GM23248 (cell line): Measurements from ENCODE around the gene GALT. TPM values are rescaled to one million over a fixed set of nuclear protein-coding genes. Genes with fewer than 3 reads are reported as not detected.
"Not testable (repeated sequence)": the region's sequence is repeated elsewhere in the genome, so short reads cannot be mapped to it uniquely, and the experiment has no call there.

Source experiments
- DNase-seq: peaks from one replicate; pipeline ENCODE4 v3.0.0-alpha.2; 2015
- H2AFZ ChIP-seq: fragments of 200-600 bp; sonication (generic); 2 replicates; pipeline ENCODE4 v1.6.1; 2016; ENCODE audit warnings: antibody characterized with exemption
- H3F3A ChIP-seq: fragments of 200-600 bp; sonication (generic); 2 replicates; pipeline ENCODE4 v1.6.1; 2016; ENCODE audit warnings: mild to moderate bottlenecking, antibody characterized with exemption, mixed run types; ENCODE audit not compliant: insufficient read depth
- H3K27ac ChIP-seq: fragments of 200-600 bp; sonication (generic); 2 replicates; pipeline ENCODE4 v1.5.1; 2016; ENCODE audit warnings: mild to moderate bottlenecking
- H3K27me3 ChIP-seq: fragments of 200-600 bp; sonication (generic); replicated peaks from 2 replicates; pipeline ENCODE4 v1.6.1; 2016; ENCODE audit warnings: mild to moderate bottlenecking; ENCODE audit not compliant: insufficient read depth
- H3K36me3 ChIP-seq: fragments of 200-600 bp; sonication (generic); 2 replicates; pipeline ENCODE4 v1.6.1; 2016; ENCODE audit warnings: low read depth, mild to moderate bottlenecking
- H3K4me1 ChIP-seq: fragments of 200-600 bp; sonication (generic); 2 replicates; pipeline ENCODE4 v1.6.1; 2016; ENCODE audit warnings: mild to moderate bottlenecking; ENCODE audit not compliant: insufficient read depth
- H3K4me2 ChIP-seq: fragments of 200-600 bp; sonication (generic); one replicate; pipeline ENCODE4 v1.6.1; 2016; ENCODE audit warnings: mild to moderate bottlenecking; ENCODE audit not compliant: unreplicated experiment
- H3K4me3 ChIP-seq: fragments of 200-600 bp; sonication (generic); 2 replicates; pipeline ENCODE4 v1.5.1; 2016; ENCODE audit warnings: mild to moderate bottlenecking
- H3K79me2 ChIP-seq: fragments of 200-600 bp; sonication (generic); 2 replicates; pipeline ENCODE4 v1.6.1; 2016; ENCODE audit warnings: mild to moderate bottlenecking; ENCODE audit not compliant: insufficient read depth
- H3K9ac ChIP-seq: fragments of 200-600 bp; sonication (generic); 2 replicates; pipeline ENCODE4 v1.6.1; 2016; ENCODE audit warnings: mild to moderate bottlenecking
- H3K9me2 ChIP-seq: fragments of 200-600 bp; sonication (generic); 2 replicates; pipeline ENCODE4 v1.6.1; 2016; ENCODE audit warnings: mixed run types, mild to moderate bottlenecking, moderate library complexity; ENCODE audit not compliant: insufficient read depth
- H3K9me3 ChIP-seq: fragments of 200-600 bp; sonication (generic); one replicate; pipeline ENCODE4 v1.6.1; 2017; ENCODE audit warnings: low read depth
- H4K20me1 ChIP-seq: fragments of 200-600 bp; sonication (generic); 2 replicates; pipeline ENCODE4 v1.6.0; 2016; ENCODE audit not compliant: insufficient read depth
- EZH2 ChIP-seq: fragments of 200-600 bp; sonication (generic); IDR thresholded peaks from 2 replicates; pipeline ENCODE4 v1.6.1; 2018; ENCODE audit warnings: antibody characterized with exemption, mild to moderate bottlenecking; ENCODE audit not compliant: insufficient read depth, poor library complexity, severe bottlenecking
- EZH2phosphoT487 ChIP-seq: fragments of 200-600 bp; sonication (generic); IDR thresholded peaks from 2 replicates; pipeline ENCODE4 v1.6.1; 2018; ENCODE audit warnings: antibody characterized with exemption, moderate library complexity, mild to moderate bottlenecking, low read depth; ENCODE audit not compliant: insufficient read depth
- WGBS, 2 experiments: methylation state at CpG; one replicate each; pipeline ENCODE4 v1.1.6; 2015 to 2017; ENCODE audit warnings: low lambda C conversion rate in 2 of 2, low coverage in 1 of 2; ENCODE audit errors: missing lambda C conversion rate in 2 of 2; 5-methylcytosine and 5-hydroxymethylcytosine counted together
- in situ Hi-C: fragments of 300-500 bp; cut with MboI; formaldehyde crosslinking; loops from 2 replicates; pipeline ENCODE4 v1.15.0; 2020
- polyA plus RNA-seq: library from polyadenylated mRNA; unstranded; fragments of >200 nt; fragmentation: Nextera tagmentation; extraction: Ambion mirVana; gene quantifications from 2 replicates; pipeline ENCODE4 v1.2.1, GENCODE V29; 2016
- total RNA-seq: library from RNA; depleted of rRNA; stranded (reverse); fragments of >200 nt; shearing (Covaris generic); gene quantifications from 2 replicates; pipeline ENCODE4 v1.2.3, GENCODE V29; 2014

The GALT gene
- total and polyA plus RNA-seq, 2 experiments from 2014 or later = 25.5 to 29.1 TPM

- Histone ChIP-seq H3K36me3 (no peaks in the 10 kb centered on the region), H3K9me2 (no peaks in the 10 kb centered on the region), H3F3A (no peaks in the 10 kb centered on the region), H3K79me2 (peaks cover 23% of the 10 kb centered on the region), H3K4me1 (peaks cover 9% of the 10 kb centered on the region), H3K27me3 (no peaks in the 10 kb centered on the region), H4K20me1 (no peaks in the 10 kb centered on the region), H3K27ac (peak within 1 kb of the TSS; percentile 48), H3K9ac (peak within 1 kb of the TSS; percentile 85), H3K4me2 (peak within 1 kb of the TSS; percentile 88), H2AFZ (peak within 1 kb of the TSS; percentile 93), H3K4me3 (peak within 1 kb of the TSS; percentile 79), H3K9me3 (no peaks in the 10 kb centered on the region)
- in situ Hi-C loops = no loop called here
- 1% methylated on average over 57 to 68 of the region's 74 CpGs for WGBS, 2 experiments
- DNase-seq = peak; percentile 96
- no peak for TF ChIP-seq EZH2
- no peak for TF ChIP-seq EZH2phosphoT487
These were observed 8.9 kb upstream of the GALT start, which contains the start of gene SIGMAR1 for GRCh38 chr9:34637356-34638137. TSS of gene SIGMAR1 (minus strand) at chr9:34637787. CDS start at chr9:34637697, 90 bp downstream.

- peak overlapping the region; percentile 48; the same call in 1 of the 2 replicates for H3K27ac ChIP-seq
These were observed 8.4 kb upstream of the GALT start for GRCh38 chr9:34638138-34638445.

GRCh38 chr9:34639322-34639721, 7.2 kb upstream of the GALT start:
- H3K4me3 ChIP-seq, H3K9me3 ChIP-seq, H3K4me1 ChIP-seq, H3K36me3 ChIP-seq, in situ Hi-C loops, H3K27me3 ChIP-seq, H2AFZ ChIP-seq, H4K20me1 ChIP-seq, H3K4me2 ChIP-seq, H3K27ac ChIP-seq, H3K9me2 ChIP-seq, DNase-seq, H3F3A ChIP-seq, H3K9ac ChIP-seq: not testable (repeated sequence)
- H3K79me2 ChIP-seq = peaks cover 23% of the 10 kb centered on the region
- WGBS, 2 experiments = 95 to 98% methylated on average over 8 of the region's 8 CpGs

More at GRCh38 chr9:34638138-34638445, 8.4 kb upstream of the GALT start:
- Histone ChIP-seq H3F3A (no peaks in the 10 kb centered on the region), H3K9me3 (no peaks in the 10 kb centered on the region), H3K4me1 (peaks cover 9% of the 10 kb centered on the region), H4K20me1 (no peaks in the 10 kb centered on the region), H3K79me2 (peaks cover 23% of the 10 kb centered on the region), H3K4me2 (peak overlapping the region; percentile 88), H3K27me3 (no peaks in the 10 kb centered on the region), H3K9ac (peak overlapping the region; percentile 85), H3K4me3 (peak overlapping the region; percentile 79), H3K9me2 (no peaks in the 10 kb centered on the region), H2AFZ (peak overlapping the region; percentile 93), H3K36me3 (no peaks in the 10 kb centered on the region)
- no peak for TF ChIP-seq EZH2
- no peak for TF ChIP-seq EZH2phosphoT487
- WGBS, 2 experiments = 13 to 16% methylated on average over 7 of the region's 7 CpGs
- in situ Hi-C loops = no loop called here
- DNase-seq = no peak

DNA sequence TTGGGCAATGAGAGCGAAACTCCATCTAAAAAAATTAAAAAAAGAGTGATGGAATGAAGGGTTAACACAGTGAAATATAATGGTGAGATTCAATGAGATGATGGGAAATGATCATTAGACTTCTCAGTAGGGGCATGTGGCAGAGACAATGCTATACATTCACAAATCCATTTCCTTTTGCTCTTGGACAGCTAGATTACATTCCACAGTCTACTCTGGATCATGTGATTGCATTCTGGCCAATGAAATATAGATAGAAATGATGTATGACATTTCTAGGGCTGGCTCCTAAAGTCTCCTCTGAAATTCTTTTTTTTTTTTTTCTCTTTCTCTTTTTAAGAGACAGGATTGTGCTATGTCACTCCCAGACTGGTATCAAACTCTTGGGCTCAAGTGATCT, 3.8 kb upstream of the GALT start:
- DNase-seq = no peak
- no peak overlapping the region for H2AFZ ChIP-seq
- H3K4me3 ChIP-seq = no peak overlapping the region
- H3K9ac ChIP-seq = no peak overlapping the region
- 0 out of 2 replicates have a peak, but pooled peaks cover 4% of the 10 kb centered on the region for H3F3A ChIP-seq
- no peak overlapping the region for H3K4me2 ChIP-seq
- H3K9me2 ChIP-seq = no peaks in the 10 kb centered on the region
- in situ Hi-C loops = no loop called here
- H3K27me3 ChIP-seq = no peaks in the 10 kb centered on the region
- H3K9me3 ChIP-seq = no peaks in the 10 kb centered on the region
- peaks cover 13% of the 10 kb centered on the region for H3K4me1 ChIP-seq
- no peak overlapping the region for H3K27ac ChIP-seq
- 94% methylated on average over 1 of the region's 1 CpG for WGBS, 2 experiments
- no peaks in the 10 kb centered on the region for H3K36me3 ChIP-seq
- peaks cover 7% of the 10 kb centered on the region for H3K79me2 ChIP-seq
- no peak for TF ChIP-seq EZH2phosphoT487
- TF ChIP-seq EZH2 = no peak
- no peaks in the 10 kb centered on the region for H4K20me1 ChIP-seq
